ENCODE measurements around the gene HOXB5. TPM values are rescaled to one million over a fixed set of nuclear protein-coding genes. Genes with fewer than 3 reads are reported as not detected.

Gene HOXB5
- total and polyA plus RNA-seq, 10 of the 15 experiments (the other 5 are each of a cell fraction or from before 2014, with no cell fraction given) = not detected

- no peak for TF ChIP-seq NFYB (IDR thresholded peaks at IDR 0.05; ENCODE audit: insufficient read depth, low read depth, low read length)
Observed at GRCh38 chr17:48605991-48606891, 12.7 kb upstream of the HOXB5 start (continued).

GRCh38 chr17:48605409-48605919 is 11.9 kb upstream of the HOXB5 start:
- Histone ChIP-seq H4K20me1 (ENCODE audit: control insufficient read depth, insufficient read depth) (no peaks in the 10 kb centered on the region), H3K36me3 (ENCODE audit: control insufficient read depth in 2 of 2, insufficient read depth in 2 of 2, low read length in 1 of 2) (no peaks in the 10 kb centered on the region), H3K9ac (ENCODE audit: control insufficient read depth, insufficient read depth, low read length) (no peak overlapping the region), H3K27ac (ENCODE audit: control insufficient read depth, insufficient read depth) (no peak overlapping the region), H2AFZ (ENCODE audit: control insufficient read depth, low read depth, low read length) (no peak overlapping the region), H3K9me3 (replicated peaks; ENCODE audit: control insufficient read depth, insufficient read depth, low read length) (no peaks in the 10 kb centered on the region), H3K4me3 (no peak overlapping the region), H3K4me2 (ENCODE audit: control insufficient read depth, insufficient read depth) (no peak overlapping the region), H3K79me2 (ENCODE audit: control insufficient read depth, insufficient read depth, low read length) (no peaks in the 10 kb centered on the region), H3K4me1 (ENCODE audit: control insufficient read depth, insufficient read depth, low read length) (peaks cover 5% of the 10 kb centered on the region), H3K27me3 (replicated peaks in 1 of 2; ENCODE audit: control insufficient read depth in 2 of 2, insufficient read depth in 2 of 2, low read length in 1 of 2) (peaks cover 9% of the 10 kb centered on the region in 2 experiments)
- ChIA-PET RAD21 (ENCODE audit: unreplicated experiment) (no interaction called here), POLR2A (no interaction called here), CTCF (interaction anchor here (2.3 kb wide), 1 partner anchor 346 kb away, joined by 6 read pairs; no protein-coding TSS in a partner anchor), SMC1A (ENCODE audit: uncharacterized antibody, unreplicated experiment) (interaction anchor here (0.6 to 1.3 kb wide), 2 partner anchors 12 to 1688 kb away, joined by 3 to 4 read pairs; no protein-coding TSS in a partner anchor)
- intact Hi-C loops (cut with micrococcal nuclease; ENCODE audit: unreplicated experiment) (no loop called here), in situ Hi-C loops (cut with MboI) (no loop called here)
- no peak for DNase-seq (ENCODE audit: low read depth, low spot score)
- FAIRE-seq = no peak
- no peak for TF ChIP-seq ZNF207 (IDR thresholded peaks at IDR 0.05; ENCODE audit: borderline replicate concordance)
- BruUV-seq (replicated peaks) = no TSS peak
- no peak for ATAC-seq
- 87% methylated on average over 10 of the region's 10 CpGs for WGBS (ENCODE audit: insufficient coverage, insufficient replicate concordance, low lambda C conversion rate, missing lambda C conversion rate)

All from GM12878 (cell line).